Gastrocnemius medialis (tissue), 4 donors: Measurements from ENCODE around the gene MAP3K13. TPM values are rescaled to one million over a fixed set of nuclear protein-coding genes. Genes with fewer than 3 reads are reported as not detected.

Experiments
- ATAC-seq, 2 donors: fragments of 150-250 bp; one replicate each; pipeline ENCODE4 v1.9.1; 2016
- DNase-seq, 2 donors: peaks; one replicate each; pipeline ENCODE4 v3.0.0-alpha.2; 2019
- H3K27ac ChIP-seq, 4 donors: fragments of 200-600 bp; sonication (generic); 1 replicate in 1 of 4; 2 replicates in 3 of 4; pipeline ENCODE4 v1.5.1; 2016 to 2018; ENCODE audit warnings: mild to moderate bottlenecking in 2 of 4, moderate library complexity in 1 of 4
- H3K27me3 ChIP-seq, 3 donors: fragments of 200-600 bp; sonication (generic) in 2 of 3; 1 replicate in 1 of 3; 2 replicates in 2 of 3; pipeline versions ENCODE4 v1.5.1 to v1.6.0; 2016 to 2019; ENCODE audit warnings: mild to moderate bottlenecking in 1 of 3, moderate library complexity in 1 of 3
- H3K36me3 ChIP-seq, 2 donors: fragments of 200-600 bp; sonication (generic) in 1 of 2; one replicate each; pipeline ENCODE4 v1.5.1; 2017 to 2018
- H3K4me1 ChIP-seq, 2 donors: fragments of 200-600 bp; sonication (generic) in 1 of 2; one replicate each; pipeline ENCODE4 v1.5.1; 2016 to 2017; ENCODE audit warnings: mild to moderate bottlenecking in 2 of 2
- H3K4me3 ChIP-seq, 4 donors: fragments of 200-600 bp; sonication (generic) in 3 of 4; 1 replicate in 1 of 4; 2 replicates in 3 of 4; pipeline ENCODE4 v1.5.1; 2016 to 2019; ENCODE audit warnings: mild to moderate bottlenecking in 2 of 4
- H3K9me3 ChIP-seq, 3 donors: fragments of 200-600 bp; sonication (generic) in 2 of 3; 1 replicate in 1 of 3; 2 replicates in 2 of 3; pipeline ENCODE4 v1.5.1; 2016 to 2019
- POLR2A ChIP-seq, 2 donors: fragments of 450-650 bp; IDR thresholded peaks; one replicate each; pipeline ENCODE4 v1.6.1; 2017; ENCODE audit warnings: antibody characterized with exemption in 2 of 2, mild to moderate bottlenecking in 2 of 2, moderate library complexity in 2 of 2
- in situ Hi-C, 4 donors: fragments of 200-750 bp; cut with MboI; loops; one replicate each; pipeline versions ENCODE4 v1.15.0 to v1.8.0; 2017; ENCODE audit warnings: low sequenced_read_pairs in 4 of 4
- intact Hi-C: fragments of 100-400 bp; cut with DNase I; formaldehyde crosslinking; loops from one replicate; pipeline ENCODE4 v1.15.1; 2023; ENCODE audit warnings: low total_unique reads
- total RNA-seq, 4 donors: library from RNA; depleted of rRNA; stranded (reverse); fragments of >200 nt; gene quantifications; one replicate each; pipeline versions ENCODE4 v1.1.0 to v1.2.3, GENCODE V29; 2016
- TF ChIP-seq, protein P1 (sequence below), 5 experiments: fragments of 450-650 bp in 3 of 5; fragments of 200-600 bp in 2 of 5; sonication (generic) in 2 of 5; IDR thresholded peaks in 4 of 5; conservative IDR thresholded peaks in 1 of 5; 1 replicate in 4 of 5; 2 replicates in 1 of 5; pipeline ENCODE4 v1.5.1; 2016 to 2019; ENCODE audit warnings: antibody characterized with exemption in 5 of 5, mild to moderate bottlenecking in 3 of 5, moderate library complexity in 3 of 5

Gene MAP3K13
- total RNA-seq, 4 donors from 2014 or later: 1.6 to 6.5 (median 4.6) TPM

DNA sequence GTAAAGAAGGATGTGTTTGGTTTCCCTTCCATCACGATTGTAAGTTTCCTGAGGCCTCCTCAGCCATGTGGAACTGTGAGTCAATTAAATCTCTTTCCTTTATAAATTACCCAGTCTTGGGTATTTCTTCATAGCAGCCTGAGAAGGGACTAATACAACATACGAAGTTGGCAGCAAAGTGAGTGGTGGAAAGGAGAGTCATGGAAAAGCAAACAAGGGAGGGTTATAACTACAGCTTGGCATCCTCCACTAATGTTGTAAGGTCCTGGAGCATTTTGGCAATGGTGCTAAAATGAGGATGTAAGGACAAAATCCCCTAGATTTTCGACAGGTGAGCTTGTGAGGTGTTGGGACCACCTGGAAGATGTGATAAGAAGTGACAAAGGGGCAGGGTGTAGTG is 141.7 kb downstream of the MAP3K13 start:
- DNase-seq (no peak), ATAC-seq (no peak)
- Histone ChIP-seq H3K4me1 (no peaks in the 10 kb centered on the region), H3K9me3 (no peaks in the 10 kb centered on the region), H3K27me3 (no peaks in the 10 kb centered on the region), H3K27ac (no peak overlapping the region), H3K36me3 (no peaks in the 10 kb centered on the region), H3K4me3 (no peak overlapping the region)
- TF ChIP-seq, protein P1, sequence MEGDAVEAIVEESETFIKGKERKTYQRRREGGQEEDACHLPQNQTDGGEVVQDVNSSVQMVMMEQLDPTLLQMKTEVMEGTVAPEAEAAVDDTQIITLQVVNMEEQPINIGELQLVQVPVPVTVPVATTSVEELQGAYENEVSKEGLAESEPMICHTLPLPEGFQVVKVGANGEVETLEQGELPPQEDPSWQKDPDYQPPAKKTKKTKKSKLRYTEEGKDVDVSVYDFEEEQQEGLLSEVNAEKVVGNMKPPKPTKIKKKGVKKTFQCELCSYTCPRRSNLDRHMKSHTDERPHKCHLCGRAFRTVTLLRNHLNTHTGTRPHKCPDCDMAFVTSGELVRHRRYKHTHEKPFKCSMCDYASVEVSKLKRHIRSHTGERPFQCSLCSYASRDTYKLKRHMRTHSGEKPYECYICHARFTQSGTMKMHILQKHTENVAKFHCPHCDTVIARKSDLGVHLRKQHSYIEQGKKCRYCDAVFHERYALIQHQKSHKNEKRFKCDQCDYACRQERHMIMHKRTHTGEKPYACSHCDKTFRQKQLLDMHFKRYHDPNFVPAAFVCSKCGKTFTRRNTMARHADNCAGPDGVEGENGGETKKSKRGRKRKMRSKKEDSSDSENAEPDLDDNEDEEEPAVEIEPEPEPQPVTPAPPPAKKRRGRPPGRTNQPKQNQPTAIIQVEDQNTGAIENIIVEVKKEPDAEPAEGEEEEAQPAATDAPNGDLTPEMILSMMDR (IDR thresholded peaks at IDR 0.05 in 4 of 5, conservative IDR thresholded peaks at IDR 0.05 in 1 of 5): no peak
- TF ChIP-seq POLR2A (IDR thresholded peaks at IDR 0.05): no peak
- in situ Hi-C loops: no loop called here
- intact Hi-C loops: no loop called here

DNA sequence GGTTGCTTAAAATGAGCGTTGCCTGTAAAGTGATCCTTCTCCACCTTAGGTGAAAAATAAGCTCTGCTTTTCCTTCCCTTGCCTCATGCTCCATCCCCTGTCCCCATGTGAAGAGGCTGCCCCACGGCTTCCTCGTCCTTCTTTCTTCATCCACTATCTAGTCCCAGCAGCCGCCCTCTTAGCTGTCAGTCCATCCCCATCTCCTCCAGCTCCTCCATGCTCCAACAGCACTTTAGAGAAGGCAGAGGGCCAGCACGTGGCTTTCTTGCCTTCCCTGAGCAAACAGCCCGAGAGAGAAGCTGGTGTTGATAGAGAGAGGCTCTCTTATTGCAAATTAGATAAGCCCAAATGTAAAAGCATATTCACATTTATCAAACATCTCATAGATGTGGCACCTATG is 144.9 kb downstream of the MAP3K13 start:
- DNase-seq (no peak), ATAC-seq (no peak)
- Histone ChIP-seq H3K27me3 (no peaks in the 10 kb centered on the region), H3K4me1 (no peaks in the 10 kb centered on the region), H3K36me3 (no peaks in the 10 kb centered on the region), H3K27ac (no peak overlapping the region), H3K9me3 (no peaks in the 10 kb centered on the region), H3K4me3 (no peak overlapping the region)
- intact Hi-C loops (no loop called here), in situ Hi-C loops (no loop called here)
- TF ChIP-seq POLR2A (IDR thresholded peaks at IDR 0.05): no peak
- TF ChIP-seq, protein P1 (IDR thresholded peaks at IDR 0.05 in 4 of 5, conservative IDR thresholded peaks at IDR 0.05 in 1 of 5): no peak

DNA sequence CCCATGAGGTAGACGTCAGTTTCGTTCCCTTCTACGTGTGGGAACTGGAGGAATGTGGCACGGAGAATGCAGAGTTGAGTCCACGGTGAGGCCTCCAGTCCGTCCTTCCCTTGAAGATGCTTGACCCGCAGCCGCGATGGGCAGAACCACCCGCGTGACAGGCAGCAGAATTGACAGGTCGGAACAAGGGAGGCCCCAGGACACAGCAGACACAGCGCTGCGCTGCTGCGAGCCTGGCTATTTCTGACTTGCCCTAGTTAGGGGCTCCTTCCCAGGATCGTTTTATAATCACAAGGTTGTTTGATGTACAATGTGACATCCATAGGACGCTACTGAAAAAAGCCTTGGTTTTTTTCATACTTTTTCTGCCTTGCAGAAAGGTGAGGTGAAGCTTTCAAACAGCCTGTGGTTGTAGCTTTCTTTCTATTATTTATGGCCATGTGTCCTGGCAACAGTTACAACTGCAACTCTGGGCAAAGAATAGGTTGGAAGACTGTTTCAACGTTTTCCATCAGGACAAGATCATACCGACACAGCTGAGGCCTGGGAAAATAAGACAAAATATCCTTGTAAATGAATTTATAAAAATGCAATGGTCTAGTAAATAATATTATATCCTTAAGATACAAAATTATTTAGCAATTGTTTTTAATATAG is 145.5 kb downstream of the MAP3K13 start:
- Histone ChIP-seq H3K27me3 (no peaks in the 10 kb centered on the region), H3K27ac (no peak overlapping the region), H3K36me3 (no peaks in the 10 kb centered on the region), H3K4me3 (no peak overlapping the region), H3K4me1 (no peaks in the 10 kb centered on the region), H3K9me3 (no peaks in the 10 kb centered on the region)
- intact Hi-C loops: no loop called here
- in situ Hi-C loops: no loop called here
- TF ChIP-seq POLR2A (IDR thresholded peaks at IDR 0.05): no peak
- TF ChIP-seq, protein P1 (IDR thresholded peaks at IDR 0.05 in 4 of 5, conservative IDR thresholded peaks at IDR 0.05 in 1 of 5): no peak
- DNase-seq (no peak), ATAC-seq (no peak)

DNA sequence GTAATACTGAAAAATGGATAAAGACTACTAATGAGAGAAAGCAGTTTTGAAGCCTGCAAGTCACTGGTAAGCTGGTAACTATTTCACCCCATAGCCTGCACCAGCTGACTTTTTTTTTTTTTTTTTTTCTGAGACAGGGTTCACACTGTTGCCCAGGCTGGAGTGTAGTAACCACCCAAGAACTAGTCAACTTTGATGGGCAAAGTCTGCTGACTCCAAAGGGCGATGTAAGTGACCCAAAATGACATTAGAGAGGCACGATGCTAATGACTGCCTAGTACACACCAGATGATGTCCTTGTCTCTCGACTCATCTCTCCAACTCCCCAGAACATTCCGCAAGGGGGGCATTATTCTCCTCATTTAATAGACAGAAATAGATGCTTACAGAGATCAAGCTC is 148.8 kb downstream of the MAP3K13 start:
- Histone ChIP-seq H3K9me3 (no peaks in the 10 kb centered on the region), H3K36me3 (no peaks in the 10 kb centered on the region), H3K4me1 (no peaks in the 10 kb centered on the region), H3K4me3 (no peak overlapping the region), H3K27ac (no peak overlapping the region), H3K27me3 (no peaks in the 10 kb centered on the region)
- in situ Hi-C loops: no loop called here
- no peak for ATAC-seq
- TF ChIP-seq, protein P1 (IDR thresholded peaks at IDR 0.05 in 4 of 5, conservative IDR thresholded peaks at IDR 0.05 in 1 of 5): no peak
- no peak for TF ChIP-seq POLR2A (IDR thresholded peaks at IDR 0.05)
- intact Hi-C loops: no loop called here
- DNase-seq: no peak
